Stimulated activated CD4-positive, alpha-beta T cell treated with anti-CD3 and anti-CD28 coated beads, Interleukin-4, amount 100 ng/mL, for 48 hours (primary cell): ENCODE results near the gene OR2S2.

Experiments
- DNase-seq, 2 donors: peaks; one replicate each; pipeline ENCODE4 v3.0.0-alpha.2; 2020; ENCODE audit warnings: low read depth in 2 of 2

The OR2S2 gene

DNA sequence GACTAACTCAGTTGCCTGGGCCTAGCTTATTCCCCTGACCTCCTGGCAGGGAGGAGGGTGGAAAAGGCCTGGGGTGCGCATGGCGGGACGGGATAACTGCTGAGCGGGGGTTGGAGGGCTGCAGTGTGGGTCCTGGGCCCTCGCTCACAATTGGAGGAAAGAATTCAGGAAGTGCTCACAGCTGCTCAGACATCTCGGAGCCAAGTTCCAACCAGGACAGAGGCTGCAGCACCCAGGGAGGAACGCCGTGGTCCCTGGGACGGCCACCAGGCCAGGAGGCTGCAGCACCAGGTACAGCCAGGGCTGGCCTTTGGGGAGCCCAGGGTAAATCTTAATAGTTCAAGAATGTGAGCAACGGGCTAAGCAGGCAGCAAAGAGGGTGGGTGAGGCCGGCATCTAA lies 48.7 kb downstream of the OR2S2 start, which contains the start of gene SPAAR:
Gene SPAAR, plus strand, starts transcription at position 217 of the 400 bp plus-strand sequence. CDS start 974 bp downstream, outside the sequence.
- DNase-seq, result no peak

DNA sequence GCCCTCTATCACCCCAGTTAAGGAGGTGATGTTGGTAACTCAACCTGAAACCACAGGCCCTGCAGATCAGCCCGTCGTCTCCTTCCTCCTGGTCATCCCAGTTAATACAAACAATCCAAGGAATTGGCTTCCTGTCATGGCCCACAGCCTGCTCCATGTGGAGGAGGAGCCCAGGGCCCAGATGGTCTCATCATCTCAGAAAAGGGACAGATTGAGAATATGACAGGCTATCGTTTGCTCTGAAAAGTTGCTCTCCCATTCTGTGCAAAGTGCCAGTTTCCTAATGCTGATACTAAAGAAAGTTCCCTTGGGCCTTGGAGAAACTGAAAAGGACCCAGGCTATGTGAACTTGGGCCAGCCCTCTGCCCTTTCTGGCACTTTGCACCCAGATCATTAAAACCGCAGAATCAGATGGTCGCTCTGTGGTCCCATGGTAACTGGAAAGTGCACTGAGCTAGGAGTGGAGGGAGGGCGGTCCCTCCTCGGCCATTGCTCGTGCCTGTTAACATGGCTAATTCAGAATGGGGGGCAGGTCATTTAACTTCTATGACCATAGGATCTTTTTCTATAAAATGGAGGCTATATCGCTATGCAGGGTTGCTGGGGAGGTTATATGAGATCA lies 49.3 kb downstream of the OR2S2 start:
- no peak for DNase-seq

DNA sequence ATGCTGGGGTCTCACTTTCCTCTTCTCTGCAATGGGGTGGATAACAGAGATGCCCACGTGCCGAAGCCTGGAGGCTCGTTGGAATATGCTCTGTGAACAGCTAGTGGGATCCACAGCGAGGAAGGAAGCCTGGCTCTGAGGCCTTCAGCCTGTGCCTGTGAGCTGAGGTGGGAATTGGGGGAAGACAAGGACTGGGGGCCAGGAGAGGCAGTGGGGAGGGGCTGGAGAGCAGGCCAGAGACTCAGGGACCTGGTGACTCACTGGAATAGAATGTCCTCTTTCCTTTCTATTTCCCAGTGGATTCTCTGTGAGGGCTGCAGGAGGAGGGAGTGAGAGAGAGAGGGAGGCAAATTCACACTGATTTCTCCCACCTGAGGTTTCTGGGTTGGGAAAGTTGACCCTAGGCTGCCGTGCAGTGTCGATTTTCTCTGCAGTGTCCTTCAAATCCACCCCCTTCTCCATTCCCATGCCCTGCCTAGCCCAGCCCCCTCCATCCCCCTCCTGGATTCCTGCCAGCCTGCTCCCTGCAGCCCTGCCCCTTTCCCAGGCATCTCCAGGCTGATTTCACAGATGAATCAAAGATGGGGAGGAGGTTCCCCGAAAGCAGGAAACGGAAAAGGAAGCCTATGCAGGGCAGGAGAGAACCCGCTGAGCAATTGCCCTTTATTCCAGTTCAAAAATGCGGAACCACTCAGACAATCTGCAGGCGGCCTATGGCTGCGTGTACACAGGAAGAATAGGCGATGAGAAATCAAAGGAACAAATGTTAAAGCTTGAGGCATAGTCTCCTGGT lies 50.0 kb downstream of the OR2S2 start:
- DNase-seq, result no peak
